ENCODE results near the gene SPHK1.

The SPHK1 gene

GRCh38 chr17:76384987-76385891, 830 bp downstream of the SPHK1 start:
- DNase-seq (ENCODE audit: low read depth in 2 of 2): peak; percentile 28

DNA sequence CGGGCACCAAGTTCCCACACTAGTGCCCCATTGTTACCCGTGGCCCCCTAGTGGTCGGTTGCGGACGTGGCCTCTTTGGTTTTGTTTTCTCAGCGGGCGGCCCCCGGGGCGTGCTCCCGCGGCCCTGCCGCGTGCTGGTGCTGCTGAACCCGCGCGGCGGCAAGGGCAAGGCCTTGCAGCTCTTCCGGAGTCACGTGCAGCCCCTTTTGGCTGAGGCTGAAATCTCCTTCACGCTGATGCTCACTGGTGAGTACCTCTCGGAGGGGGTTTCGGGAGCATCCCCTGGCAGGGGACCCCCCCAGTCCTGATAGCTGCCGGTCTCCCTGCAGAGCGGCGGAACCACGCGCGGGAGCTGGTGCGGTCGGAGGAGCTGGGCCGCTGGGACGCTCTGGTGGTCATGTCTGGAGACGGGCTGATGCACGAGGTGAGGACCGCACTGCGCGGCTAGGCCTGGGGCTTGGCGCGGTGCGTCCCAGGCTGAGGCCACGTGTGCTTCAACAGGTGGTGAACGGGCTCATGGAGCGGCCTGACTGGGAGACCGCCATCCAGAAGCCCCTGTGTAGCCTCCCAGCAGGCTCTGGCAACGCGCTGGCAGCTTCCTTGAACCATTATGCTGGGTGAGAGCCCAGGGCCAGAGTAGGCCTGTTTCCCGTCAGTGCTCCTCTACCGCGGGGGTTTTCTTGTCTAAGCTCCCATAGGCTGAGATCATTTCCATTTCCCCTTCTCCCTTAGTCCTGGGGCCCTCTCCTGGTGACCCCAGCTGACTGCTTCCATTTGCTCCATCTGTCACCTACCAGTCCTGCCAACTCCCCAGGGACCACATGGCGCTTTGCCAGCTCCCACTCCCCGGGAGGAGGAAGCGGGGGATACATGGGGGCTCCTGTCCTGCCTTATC, 1.7 kb downstream of the SPHK1 start:
- DNase-seq (ENCODE audit: low read depth in 2 of 2): peak; percentile 81 to 82

DNA sequence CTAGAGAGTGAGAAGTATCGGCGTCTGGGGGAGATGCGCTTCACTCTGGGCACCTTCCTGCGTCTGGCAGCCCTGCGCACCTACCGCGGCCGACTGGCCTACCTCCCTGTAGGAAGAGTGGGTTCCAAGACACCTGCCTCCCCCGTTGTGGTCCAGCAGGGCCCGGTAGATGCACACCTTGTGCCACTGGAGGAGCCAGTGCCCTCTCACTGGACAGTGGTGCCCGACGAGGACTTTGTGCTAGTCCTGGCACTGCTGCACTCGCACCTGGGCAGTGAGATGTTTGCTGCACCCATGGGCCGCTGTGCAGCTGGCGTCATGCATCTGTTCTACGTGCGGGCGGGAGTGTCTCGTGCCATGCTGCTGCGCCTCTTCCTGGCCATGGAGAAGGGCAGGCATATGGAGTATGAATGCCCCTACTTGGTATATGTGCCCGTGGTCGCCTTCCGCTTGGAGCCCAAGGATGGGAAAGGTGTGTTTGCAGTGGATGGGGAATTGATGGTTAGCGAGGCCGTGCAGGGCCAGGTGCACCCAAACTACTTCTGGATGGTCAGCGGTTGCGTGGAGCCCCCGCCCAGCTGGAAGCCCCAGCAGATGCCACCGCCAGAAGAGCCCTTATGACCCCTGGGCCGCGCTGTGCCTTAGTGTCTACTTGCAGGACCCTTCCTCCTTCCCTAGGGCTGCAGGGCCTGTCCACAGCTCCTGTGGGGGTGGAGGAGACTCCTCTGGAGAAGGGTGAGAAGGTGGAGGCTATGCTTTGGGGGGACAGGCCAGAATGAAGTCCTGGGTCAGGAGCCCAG, 2.8 kb downstream of the SPHK1 start:
- no peak for DNase-seq (ENCODE audit: low read depth in 2 of 2)

DNA sequence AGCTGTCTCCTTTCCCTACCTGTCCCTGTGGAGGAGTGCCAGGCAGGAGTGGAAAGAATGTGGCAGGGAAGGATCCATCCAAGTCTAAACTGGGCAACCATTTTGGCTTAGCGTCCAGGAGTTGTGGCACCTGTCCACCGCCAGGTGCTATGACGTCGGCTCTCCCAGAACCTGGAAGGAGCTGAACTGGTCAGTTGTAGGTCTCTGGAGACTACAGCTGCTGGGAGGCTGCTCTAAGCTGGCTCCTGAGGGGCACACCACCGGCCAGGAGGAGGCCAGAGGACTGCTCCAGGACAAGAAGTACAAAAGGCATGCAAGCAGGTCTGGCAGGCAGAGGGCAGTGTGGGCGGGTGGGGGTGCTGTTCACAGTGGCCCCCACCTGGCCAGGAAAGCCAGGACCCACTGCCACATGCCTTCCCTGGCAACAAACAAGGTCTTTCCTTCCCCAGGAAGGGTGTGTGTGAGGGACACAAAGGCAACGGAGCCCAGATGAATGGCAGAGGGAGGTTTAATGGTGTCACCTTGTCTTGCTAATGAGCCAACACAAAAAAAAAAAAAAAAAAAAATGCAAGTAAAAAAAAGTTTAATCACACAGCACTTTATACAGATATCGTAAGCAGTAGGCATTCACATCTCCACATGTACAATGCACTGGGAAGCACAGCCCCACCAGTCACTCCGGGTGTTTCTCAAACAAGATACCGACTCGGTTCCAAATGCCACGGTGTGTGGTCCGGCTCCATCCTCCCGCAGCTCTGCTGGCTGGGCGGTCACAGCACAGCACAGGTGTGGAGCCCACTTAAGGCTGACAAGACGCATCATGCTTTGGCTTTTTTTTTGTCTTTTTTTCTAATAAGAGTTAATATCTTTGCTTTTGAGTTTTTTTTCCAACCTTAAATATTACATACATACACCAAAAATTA, 4.8 kb downstream of the SPHK1 start:
- DNase-seq (ENCODE audit: low read depth in 2 of 2): no peak

DNA sequence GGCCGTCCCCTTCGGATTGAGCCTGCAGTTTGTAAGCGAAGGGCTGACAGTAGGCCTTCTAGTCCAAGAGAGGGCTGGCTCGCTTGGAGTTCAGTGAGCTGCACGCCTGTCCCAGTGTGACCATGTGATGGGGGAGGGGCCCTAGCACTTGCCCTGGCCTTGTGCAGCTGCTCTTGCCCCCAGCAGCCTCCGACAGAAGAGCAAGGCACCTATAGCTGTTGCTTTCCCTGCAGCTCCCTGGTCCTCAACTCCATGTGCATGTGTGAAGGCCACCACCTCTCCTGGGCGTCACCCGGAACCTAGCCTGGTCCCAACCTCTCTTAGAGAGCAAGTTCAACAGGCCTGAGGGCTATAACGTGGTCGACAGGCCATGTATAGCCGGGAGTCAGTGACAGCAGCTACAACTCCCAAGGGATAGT, 5.6 kb downstream of the SPHK1 start:
- no peak for DNase-seq (ENCODE audit: low read depth in 2 of 2)

DNA sequence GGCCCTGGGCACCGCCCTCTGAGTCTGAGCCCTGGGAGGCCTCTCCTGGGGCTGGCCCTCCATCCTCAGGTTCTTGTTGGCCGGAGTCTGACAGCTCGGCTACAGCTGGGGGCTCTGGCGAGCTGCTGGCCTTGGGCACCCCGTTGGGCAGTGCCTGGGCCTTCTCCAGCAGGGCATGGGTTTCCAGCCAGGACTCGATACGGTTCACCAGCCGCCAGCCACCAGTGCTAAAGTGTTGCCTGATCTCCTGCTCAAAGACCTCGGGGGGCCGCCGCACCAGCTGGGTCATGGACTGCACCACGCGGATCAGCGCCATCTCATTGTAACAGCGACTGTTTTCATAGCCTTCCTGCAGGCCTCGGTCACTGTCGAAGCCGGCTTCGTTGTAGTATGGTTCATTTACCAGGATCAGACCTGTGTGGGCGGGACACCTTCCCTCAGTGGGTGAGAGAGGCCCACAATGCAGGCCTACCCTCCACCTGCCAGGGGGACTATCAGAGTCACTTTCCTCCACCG, 6.8 kb downstream of the SPHK1 start:
- DNase-seq (ENCODE audit: low read depth in 2 of 2): no peak

DNA sequence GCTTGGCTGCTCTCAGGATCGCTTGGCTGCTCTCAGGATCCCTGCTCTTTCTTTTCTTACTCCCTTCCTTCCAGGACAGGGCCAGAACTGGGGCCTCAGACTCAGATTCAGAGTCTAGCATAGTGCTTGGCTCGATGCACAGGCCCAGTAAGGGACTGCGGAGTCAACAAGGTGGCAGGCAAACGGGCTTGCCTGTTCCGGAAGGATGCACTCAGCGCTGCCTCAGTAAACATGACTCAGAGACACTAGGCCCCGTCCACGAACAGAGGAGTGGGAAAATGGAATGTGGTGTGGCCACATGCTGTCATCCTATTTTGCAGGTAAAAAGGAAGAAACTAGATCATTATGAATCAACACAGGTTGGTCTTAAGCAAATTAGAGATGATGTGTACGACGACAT, 9.8 kb downstream of the SPHK1 start:
- no peak for DNase-seq (ENCODE audit: low read depth in 2 of 2)

DNA sequence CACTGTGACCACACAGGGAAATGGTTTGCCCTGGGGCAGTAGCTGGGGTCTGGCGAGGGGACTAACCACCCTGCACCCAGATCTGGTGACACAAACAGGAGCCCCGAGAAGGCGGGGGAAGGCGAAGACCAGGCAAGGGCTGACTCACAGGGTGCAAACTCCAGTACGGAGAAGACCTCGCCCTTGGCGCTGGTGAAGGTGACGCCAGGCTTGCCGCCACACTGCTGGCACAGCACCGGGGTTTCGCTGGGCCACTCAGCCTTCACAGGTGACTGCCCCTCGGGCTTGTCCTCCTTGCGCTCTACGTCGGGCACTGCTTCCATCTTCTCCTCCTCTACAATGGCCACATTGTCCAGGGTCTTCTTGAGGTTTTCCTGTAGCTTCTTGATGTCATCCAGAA, 11.6 kb downstream of the SPHK1 start:
- DNase-seq (ENCODE audit: low read depth in 2 of 2): no peak

- no peak for DNase-seq (ENCODE audit: low read depth in 2 of 2)
Observed at GRCh38 chr17:76397184-76397583, 12.8 kb downstream of the SPHK1 start.

- peak; percentile 78 to 82 for DNase-seq (ENCODE audit: low read depth in 2 of 2)
Observed at GRCh38 chr17:76397687-76398522, 13.5 kb downstream of the SPHK1 start.

- no peak for DNase-seq (ENCODE audit: low read depth in 2 of 2)
Observed at GRCh38 chr17:76398523-76399174, 14.2 kb downstream of the SPHK1 start.

- DNase-seq (ENCODE audit: low read depth in 2 of 2): no peak
Observed at GRCh38 chr17:76399175-76400172, 15.1 kb downstream of the SPHK1 start.

DNA sequence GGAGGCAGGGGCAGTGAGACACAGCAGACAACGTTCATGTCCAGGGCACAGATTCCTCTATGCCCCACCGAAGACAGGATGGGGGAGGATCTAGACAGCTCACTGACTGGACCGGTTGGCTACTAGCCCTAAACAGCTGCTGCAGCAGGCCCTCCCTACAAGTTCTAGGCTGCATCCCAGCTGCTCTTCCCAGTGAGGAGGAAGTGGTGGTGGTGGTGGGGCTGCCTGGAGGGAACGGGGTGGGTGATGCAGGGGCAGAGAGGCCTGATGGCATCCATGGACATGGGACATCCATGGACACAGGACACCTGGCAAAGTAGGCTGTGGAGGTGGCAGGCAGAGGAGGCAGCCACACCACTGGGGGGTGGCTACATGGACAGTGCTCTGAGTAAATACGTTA, 18.3 kb downstream of the SPHK1 start:
- DNase-seq (ENCODE audit: low read depth in 2 of 2): no peak

- DNase-seq (ENCODE audit: low read depth in 2 of 2): no peak
Observed at GRCh38 chr17:76404256-76404655, 19.8 kb downstream of the SPHK1 start.

GRCh38 chr17:76404976-76405563, 20.7 kb downstream of the SPHK1 start:
- DNase-seq (ENCODE audit: low read depth in 2 of 2): no peak

DNA sequence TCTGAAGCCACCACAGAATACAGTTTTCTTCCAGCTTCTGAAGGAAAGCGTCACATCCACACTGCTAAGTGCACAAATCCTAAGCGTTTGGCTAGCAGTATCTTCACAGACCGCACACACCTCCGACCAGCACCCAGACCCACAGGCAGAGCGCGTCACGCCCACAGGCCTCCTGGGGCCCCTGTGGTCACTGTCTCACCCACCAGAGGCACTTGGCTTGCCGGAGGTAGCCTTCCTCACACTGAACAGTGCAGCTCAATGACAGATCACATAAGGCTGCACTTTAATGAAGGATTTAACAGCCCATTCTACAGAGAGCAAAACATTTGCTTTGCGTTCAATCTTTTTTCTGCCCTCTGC, 21.2 kb downstream of the SPHK1 start:
- no peak for DNase-seq (ENCODE audit: low read depth in 2 of 2)

GRCh38 chr17:76405967-76406647, 21.7 kb downstream of the SPHK1 start:
- no peak for DNase-seq (ENCODE audit: low read depth in 2 of 2)

All from stimulated activated CD8-positive, alpha-beta memory T cell treated with anti-CD3 and anti-CD28 coated beads, Interleukin-2, amount 100 ng/mL, for 48 hours (primary cell).